ENCODE measurements around the gene FRAT1. TPM values are rescaled to one million over a fixed set of nuclear protein-coding genes. Genes with fewer than 3 reads are reported as not detected.
"Not testable (repeated sequence)": the region's sequence is repeated elsewhere in the genome, so short reads cannot be mapped to it uniquely, and the experiment has no call there.

Gene FRAT1
- total RNA-seq, 1 experiment from 2014 or later: 1.8 TPM

- peak; percentile 80 for DNase-seq (ENCODE audit: low spot score)
Measured at GRCh38 chr10:97334370-97335175, 15.5 kb downstream of the FRAT1 start, which contains the start of gene FRAT2. Gene FRAT2 (minus strand): TSS chr10:97334729. CDS start chr10:97334572, 157 bp downstream.

DNA sequence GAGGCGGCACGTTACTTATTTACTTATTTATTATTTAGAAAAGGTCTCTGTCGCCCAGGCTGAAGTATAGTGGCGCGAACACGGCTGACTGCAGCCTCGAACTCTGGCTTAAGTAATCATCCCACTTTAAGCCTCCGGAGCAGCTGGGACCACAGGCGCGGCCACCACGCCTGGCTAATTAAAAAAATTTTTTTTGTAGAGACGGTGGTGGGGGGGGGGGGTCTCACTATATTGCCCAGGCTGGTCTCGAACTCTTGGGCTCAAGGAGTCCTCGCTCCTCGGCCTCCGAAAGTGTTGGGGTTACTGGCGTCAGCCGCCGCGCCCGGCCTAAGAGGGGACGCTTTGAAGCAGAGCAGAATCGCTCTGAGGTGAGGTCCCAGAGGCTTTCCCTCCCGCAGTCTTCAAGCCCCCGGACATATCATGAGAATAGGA lies 16.1 kb downstream of the FRAT1 start:
- DNase-seq (ENCODE audit: low spot score): no peak

- no peak for DNase-seq (ENCODE audit: low spot score)
Measured at GRCh38 chr10:97336006-97336405, 16.9 kb downstream of the FRAT1 start.

- no peak for DNase-seq (ENCODE audit: low spot score)
Measured at GRCh38 chr10:97336446-97336845, 17.4 kb downstream of the FRAT1 start.

DNA sequence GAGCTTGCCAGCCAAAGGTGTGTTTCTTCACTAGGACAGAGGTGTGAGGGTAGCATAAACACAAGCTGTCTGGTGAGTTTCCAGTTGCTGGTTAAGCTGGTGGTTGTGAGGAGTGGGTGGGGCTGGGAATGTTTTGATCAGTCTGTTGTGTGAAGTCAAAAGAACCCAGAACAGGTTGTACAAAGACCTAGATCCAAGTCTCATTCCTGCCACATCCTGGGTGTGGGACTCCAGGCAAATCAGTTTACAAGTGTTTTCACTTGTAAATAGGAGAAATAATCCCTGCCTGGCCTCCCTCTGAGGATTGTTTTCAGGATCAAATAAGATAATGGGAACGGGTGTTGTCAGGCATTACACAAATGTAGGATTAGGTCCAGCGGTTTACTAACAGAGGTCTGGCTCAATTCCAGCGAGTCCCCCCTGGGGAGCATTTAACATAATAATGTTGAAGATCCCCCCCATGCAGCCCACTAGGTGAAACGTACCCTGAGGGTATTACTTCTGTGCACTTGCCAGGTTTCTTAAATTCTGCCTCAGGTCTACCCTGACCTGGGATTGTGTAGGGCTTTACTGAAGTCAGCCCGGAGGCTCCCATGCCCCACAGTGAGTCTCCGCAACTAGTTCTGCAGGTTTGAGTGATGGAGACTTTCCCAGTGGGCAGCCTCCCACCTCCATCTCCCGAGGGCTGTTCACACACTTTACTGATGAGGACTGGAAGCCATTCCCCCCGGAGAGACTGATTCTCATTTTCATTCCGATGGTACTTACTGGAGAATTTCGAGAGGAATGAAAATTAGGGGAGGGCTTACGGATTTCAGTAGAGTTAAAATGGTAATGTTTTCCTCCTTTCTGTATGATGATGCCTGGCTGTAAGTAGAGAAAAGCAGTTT lies 18.1 kb downstream of the FRAT1 start:
- no peak for DNase-seq (ENCODE audit: low spot score)

- DNase-seq (ENCODE audit: low spot score): no peak
Measured at GRCh38 chr10:97338041-97338440, 19.0 kb downstream of the FRAT1 start.

GRCh38 chr10:97341416-97341815 lies 22.3 kb downstream of the FRAT1 start:
- no peak for DNase-seq (ENCODE audit: low spot score)

DNA sequence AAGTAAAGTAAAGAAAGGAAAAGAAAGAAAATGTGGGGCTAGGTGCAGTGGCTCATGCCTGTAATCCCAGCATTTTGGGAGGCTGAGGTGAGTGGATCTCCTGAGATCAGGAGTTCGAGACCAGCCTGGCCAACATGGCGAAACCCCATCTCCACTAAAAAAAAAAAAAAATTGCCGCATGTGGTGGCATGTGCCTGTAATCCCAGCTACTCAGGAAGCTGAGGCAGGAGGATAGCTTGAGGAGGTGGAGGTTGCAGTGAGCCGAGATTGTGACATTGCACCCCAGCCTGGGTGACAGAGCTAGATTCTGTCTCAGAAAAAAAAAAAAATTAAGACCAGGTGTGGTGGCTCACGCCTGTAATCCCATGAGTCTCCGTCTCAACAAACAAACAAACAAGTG lies 24.6 kb downstream of the FRAT1 start:
- DNase-seq (ENCODE audit: low spot score): not testable (repeated sequence)

DNA sequence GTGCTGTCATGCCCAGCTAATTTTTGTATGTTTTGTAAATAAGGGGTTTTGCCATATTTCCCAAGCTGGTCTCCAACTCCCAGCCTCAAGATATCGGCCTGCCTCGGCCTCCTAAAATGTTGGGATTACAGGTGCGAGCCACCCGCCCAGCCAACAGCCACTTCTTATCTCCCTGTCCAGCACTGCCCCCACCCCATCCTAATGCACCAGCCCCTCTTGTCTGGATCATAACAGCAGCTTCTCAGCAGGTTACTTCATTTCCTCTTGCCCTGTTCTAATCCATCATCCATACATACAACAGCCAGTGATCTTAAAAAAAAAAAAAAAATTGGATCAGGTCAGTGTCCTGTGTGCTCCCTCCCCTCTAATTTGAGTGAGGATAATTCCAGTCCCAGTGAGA lies 28.2 kb downstream of the FRAT1 start:
- no peak for DNase-seq (ENCODE audit: low spot score)

DNA sequence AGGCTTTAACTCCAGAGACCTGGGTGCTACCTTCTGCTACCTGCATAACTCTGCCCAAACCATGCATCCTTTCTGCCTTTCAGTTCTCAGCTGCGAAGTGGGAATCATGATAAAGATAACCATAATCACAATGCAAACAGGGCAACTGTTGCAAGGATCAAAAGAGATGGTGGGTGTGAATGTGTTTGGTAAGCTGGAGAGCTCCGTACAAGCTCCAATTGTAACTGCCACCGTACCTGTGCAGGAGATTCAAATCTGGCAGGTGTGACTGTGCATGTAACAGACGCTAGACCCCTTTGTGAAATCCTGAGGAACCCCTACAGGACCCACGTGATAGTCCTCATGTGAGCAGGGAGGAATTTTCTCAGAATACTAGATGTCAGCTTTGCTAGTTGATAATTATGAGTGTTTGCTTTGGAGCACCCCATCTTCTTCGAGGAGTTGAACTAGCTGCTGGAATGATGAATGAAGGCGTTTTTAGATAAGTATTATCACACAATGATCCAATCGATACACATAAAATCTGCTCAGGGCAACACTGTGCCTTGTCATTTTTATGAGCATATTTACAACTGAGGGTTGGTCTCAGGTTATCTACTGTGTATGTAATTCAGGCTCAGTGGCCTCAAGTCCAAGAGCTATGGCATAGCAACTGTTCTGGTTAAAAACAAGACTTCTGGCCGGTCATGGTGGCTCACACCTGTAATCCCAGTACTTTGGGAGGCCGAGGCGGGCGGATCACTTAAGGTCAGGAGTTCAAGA lies 30.9 kb downstream of the FRAT1 start:
- DNase-seq (ENCODE audit: low spot score): no peak

DNA sequence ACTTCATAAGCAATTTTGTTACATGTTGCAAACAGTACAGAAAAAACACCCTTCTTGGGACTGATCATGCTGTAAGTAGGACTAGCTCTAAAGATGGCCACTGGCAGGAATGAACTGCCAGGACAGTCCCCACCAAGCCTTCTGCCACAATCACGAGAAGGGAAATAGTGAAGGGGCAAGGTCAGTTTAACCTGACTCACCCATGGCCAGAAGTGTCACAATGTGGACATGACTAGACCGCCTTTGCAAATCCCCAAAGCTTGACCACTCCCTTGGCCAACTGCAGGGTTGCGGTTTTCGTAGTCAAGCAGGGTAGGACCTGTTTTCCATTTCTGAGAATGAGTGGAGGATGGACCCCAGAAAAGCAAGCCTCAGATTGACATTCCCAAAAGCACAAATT lies 34.9 kb downstream of the FRAT1 start:
- no peak for DNase-seq (ENCODE audit: low spot score)

GRCh38 chr10:97355571-97355975 lies 36.5 kb downstream of the FRAT1 start:
- no peak for DNase-seq (ENCODE audit: low spot score)

DNA sequence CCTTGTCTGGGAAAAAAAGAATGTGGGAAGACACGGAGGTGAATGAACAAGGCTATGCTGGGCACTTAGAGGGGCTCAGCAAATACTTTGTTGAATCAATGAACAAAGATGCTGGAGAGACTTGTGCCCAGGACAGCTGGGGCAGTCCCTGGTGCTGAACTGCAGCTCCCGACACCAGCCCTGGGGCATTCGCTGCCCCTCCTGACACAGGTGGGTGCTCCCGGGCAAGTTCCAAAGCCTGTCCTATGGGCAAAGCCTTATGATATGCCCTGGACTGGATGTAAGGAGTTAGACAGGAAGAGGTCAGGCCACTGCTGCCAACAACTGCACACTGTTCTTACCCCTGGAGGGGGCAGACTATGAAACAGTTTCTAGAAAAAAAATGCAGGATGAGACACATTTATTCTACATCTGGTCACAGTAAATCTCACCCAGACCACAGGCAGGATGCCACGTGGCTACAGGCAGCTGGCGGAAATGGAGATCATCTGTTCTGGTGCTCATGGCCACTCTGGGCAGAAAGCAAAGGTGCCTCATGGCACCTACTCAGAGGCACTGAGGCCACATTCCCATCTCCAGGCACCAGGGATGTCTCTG lies 37.3 kb downstream of the FRAT1 start:
- DNase-seq (ENCODE audit: low spot score): no peak

GRCh38 chr10:97356918-97357317 lies 37.8 kb downstream of the FRAT1 start:
- no peak for DNase-seq (ENCODE audit: low spot score)

DNA sequence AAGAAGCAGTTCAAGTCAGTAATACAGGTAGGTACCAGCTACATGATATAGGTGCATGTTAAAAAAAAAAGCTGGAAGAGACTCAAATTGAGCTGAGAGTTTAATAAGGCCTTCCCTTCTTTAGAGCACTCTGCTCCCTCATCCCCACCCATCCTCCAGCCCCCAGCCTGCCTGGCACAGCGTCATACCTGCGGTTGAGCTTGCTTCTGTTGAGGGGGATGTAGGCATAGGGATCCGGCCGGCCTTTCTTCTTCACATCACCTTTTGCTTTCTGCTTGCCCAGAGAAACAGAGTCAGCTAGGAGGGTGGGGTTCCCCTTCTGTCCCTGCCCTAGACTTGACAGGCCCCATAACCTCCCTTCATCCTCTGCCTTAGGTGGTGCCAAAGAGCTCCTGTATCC lies 39.3 kb downstream of the FRAT1 start:
- DNase-seq (ENCODE audit: low spot score): no peak

GRCh38 chr10:97358781-97359180 lies 39.7 kb downstream of the FRAT1 start:
- no peak for DNase-seq (ENCODE audit: low spot score)

GRCh38 chr10:97360705-97361536 lies 41.9 kb downstream of the FRAT1 start:
- DNase-seq (ENCODE audit: low spot score): no peak

GRCh38 chr10:97361537-97361901 lies 42.4 kb downstream of the FRAT1 start:
- DNase-seq (ENCODE audit: low spot score): no peak

- no peak for DNase-seq (ENCODE audit: low spot score)
Measured at GRCh38 chr10:97362310-97363033, 43.4 kb downstream of the FRAT1 start.

DNA sequence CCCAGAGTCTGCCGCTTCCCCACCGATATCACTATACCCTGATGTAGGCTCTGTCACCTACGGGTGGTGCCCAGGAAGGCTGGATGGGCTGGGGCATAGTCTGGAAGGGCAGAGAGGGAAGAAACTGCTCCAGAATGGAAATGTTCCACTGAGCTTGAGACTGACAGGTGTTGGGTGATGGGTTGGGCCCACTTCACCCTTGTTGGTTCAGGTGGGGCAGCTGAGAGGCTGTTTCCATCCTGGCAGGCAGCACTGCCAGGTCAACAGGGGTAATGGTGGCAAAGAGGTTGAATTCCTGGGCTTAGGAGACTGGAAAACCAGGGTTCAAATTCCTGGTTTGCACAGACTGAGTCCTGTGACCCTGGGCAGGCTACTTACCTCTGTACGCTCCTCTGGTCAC lies 44.0 kb downstream of the FRAT1 start:
- DNase-seq (ENCODE audit: low spot score): no peak
